NCI-H1105 (cell line): Measurements from ENCODE around the gene PRRG2.

ENCODE experiments used
- DNase-seq: peaks from one replicate; lab custom pipeline; 2025; lab: John Stamatoyannopoulos, UW

The PRRG2 gene

DNA sequence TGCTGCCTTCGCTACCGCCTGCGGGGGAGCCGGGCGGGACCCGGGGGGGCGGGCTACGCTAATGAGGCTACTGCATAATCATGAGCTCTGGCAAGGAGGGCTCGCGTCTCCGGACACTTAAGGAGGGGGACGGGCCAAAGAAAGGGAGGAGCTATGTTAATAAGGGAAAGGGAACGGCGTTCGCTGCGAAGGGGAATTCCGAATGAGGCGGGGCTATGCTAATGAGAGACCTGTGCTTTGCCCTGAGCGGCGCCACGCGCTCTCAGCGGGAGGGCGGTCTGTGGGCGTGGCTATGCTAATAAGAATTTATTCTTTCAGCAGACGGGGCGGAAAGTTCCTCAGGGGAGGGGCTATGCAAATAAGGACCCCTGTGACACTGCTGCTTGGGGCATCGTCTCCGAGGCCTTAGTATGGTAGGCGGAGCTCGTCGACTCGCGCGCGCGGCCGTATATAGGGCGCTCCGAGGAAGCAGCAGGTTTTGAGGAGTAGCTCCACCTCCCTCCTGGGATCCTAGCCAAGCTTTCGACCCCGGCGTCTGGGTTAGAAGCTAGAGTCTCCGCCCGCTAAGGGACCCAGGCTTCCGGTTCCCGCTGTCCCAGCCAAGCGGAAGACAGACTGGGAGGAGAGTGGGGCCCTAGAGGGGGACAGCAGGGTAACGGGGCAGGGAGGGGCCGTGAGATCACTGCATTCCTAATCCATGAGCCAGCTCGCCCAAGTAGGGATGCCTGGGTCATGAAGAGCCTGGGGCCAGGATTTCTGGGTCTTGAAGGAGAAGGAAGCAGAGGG is 59.2 kb downstream of the PRRG2 start, which contains the start of gene RRAS:
RRAS (minus strand) TSS at position 31 of the 786 bp plus-strand sequence. CDS start 45 bp downstream, outside the sequence.
- peak; percentile 99 for DNase-seq
